Stimulated activated CD4-positive, alpha-beta T cell treated with anti-CD3 and anti-CD28 coated beads, TNF-alpha, amount 100 ng/mL, for 1 hour (primary cell): ENCODE results near the gene GPR150.

Experiments
- DNase-seq, 3 donors: peaks; one replicate each; pipeline ENCODE4 v3.0.0-alpha.2; 2020; ENCODE audit warnings: low read depth in 3 of 3, low spot score in 1 of 3

Gene GPR150

GRCh38 chr5:95620030-95620869 lies at the start of gene GPR150:
GPR150 (plus strand) TSS chr5:95620087; CDS start chr5:95620276, 189 bp downstream.
- peak; percentile 15 to 46 (median 23) for DNase-seq

DNA sequence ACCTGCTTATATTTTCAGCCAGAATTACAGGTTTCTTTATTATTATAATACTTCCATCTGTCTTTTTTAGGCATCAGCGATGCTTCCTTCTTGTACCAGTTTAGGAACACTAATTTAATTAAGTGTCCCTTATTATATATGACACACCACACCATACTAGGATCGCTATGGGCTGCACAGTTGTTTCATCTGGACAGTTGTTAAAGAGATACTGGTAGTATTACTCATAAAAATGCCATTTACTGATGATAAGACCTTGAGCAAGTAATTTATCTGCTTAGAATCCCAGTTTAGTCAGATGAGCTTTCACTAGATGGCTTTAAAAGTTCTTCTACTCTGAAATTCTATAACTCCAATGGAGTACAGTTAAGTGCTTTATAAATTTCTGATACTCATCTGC lies 47.9 kb upstream of the GPR150 start:
- no peak for DNase-seq

- DNase-seq: no peak
Observed at GRCh38 chr5:95581576-95581975, 38.3 kb upstream of the GPR150 start.

GRCh38 chr5:95583992-95584391 lies 35.9 kb upstream of the GPR150 start:
- DNase-seq: no peak

DNA sequence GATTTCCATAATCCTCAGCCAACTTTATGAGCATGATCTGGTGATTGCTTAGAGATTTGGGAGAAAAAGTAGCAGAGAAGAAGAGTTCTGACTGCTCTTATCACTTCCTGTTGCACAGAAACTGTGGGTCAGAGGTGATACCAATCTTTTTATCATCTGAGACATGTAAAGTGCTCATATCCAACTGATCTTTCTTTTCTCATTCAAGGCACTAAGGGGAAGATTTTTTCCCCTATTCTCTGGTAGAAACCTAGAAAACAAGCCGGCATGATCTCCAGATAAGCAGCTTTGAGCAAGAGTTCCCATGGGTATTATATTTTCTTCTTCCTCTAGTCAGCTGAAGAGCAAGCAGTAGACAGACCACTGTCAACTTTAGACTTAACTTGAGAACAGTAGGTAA lies 29.0 kb upstream of the GPR150 start:
- DNase-seq: no peak

- no peak for DNase-seq
Observed at GRCh38 chr5:95591490-95591901, 28.4 kb upstream of the GPR150 start.

- no peak for DNase-seq
Observed at GRCh38 chr5:95595289-95595931, 24.5 kb upstream of the GPR150 start.

DNA sequence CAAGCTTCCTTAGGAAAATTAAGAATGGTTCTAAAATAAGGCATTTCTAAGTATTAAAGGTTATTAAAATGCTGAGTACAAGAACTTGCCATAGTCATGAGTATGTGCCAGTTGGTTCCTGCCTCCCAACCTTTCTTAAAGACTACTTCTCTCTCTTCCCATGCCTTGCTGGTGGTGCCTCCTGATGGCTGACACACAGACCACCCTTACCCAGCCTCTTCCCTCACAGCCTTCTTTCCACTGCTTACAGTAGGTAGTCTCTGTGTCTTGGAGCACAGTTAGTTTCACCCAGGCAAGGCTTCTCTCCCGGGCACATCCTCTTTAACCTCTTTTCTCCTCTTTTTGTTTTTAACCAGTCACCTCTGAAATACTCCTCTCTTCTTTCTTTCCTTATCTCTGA lies 20.6 kb upstream of the GPR150 start:
- no peak for DNase-seq

- DNase-seq: no peak
Observed at GRCh38 chr5:95600557-95600956, 19.3 kb upstream of the GPR150 start.

GRCh38 chr5:95605786-95606185 lies 14.1 kb upstream of the GPR150 start:
- no peak for DNase-seq

- no peak for DNase-seq
Observed at GRCh38 chr5:95606419-95606818, 13.5 kb upstream of the GPR150 start.

DNA sequence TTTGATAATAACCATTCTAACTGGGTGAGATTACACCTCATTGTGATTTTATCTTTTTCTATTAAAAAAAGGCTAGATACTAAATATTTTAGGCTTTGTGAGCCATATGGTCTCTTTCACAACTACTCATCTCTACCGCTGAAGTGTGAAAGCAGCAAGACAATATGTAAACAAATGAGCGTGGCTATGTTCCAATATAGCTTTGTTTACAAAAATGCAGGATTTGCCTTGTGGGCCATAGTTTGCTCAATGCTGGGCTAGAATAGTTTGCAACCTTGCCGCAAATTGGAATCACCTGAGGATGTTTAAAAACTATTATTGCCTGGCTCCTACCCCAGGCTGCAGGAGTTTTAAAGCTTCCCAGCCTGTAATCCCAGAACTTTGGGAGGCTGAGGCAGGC lies 10.2 kb upstream of the GPR150 start:
- DNase-seq: no peak

DNA sequence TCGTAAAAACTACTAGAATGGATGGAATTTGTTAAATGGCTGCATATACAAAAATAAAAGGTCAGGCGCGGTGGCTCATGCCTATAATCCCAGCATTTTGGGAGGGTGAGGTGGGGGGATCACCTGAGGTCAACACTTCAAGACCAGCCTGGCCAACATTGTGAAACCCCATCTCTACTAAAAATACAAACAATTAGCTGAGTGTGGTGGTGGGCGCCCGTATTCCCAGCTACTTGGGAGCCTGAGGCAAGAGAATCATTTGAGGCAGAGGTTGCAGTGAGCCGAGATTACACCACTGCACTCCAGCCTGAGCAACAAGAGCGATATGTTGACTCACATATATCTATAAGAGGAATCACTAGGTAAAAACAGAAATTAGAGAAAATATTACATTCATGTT lies 9.3 kb upstream of the GPR150 start:
- no peak for DNase-seq

DNA sequence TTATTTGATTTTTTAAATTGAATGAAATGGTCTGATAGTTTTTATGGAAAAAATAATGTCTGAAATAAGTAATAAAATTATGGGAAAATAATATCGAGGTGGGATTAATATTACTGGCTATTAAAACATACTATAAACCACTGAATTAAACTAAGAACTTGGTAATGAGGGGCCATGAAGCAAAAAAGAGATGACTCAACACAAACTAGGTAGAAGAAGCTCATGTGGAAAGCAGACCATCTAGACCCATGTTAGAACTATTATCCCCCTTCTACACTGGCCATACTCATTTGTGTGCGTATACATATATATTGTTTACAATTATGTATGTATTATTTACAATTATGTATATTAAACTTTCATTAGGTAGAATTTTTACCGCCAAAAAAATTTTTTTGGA lies 8.5 kb upstream of the GPR150 start:
- no peak for DNase-seq

DNA sequence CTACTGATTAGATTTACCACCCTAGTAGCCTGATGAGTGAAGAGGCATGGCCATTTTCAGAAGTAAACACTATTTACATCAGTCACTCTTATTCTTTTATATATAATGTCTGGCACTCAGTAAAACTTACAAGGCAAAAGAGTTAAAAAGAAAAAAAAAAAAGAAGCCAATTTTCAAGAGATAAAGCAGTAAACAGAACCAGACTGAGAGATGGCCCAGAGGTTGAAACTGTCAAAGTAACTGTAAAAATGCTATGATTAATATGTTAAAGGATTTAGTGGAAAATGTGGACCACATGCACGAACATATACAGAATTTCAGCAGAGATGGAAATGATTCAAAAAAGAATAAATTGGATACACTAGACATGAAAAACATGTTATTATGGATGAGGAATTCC lies 6.4 kb upstream of the GPR150 start:
- DNase-seq: no peak

DNA sequence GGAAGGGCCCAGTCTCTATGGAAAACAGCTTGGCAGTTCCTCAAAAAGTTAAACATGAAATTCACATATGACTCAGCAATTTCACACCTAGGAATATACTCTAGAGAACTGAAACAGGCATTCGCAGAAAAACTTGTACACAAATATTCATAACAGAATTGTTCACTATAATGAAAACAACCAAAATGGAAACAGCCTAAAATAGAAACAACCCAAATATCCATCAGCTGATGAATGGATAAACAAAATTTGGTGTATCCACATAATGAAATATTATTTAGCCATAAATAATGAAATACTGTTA lies 4.8 kb upstream of the GPR150 start:
- no peak for DNase-seq

DNA sequence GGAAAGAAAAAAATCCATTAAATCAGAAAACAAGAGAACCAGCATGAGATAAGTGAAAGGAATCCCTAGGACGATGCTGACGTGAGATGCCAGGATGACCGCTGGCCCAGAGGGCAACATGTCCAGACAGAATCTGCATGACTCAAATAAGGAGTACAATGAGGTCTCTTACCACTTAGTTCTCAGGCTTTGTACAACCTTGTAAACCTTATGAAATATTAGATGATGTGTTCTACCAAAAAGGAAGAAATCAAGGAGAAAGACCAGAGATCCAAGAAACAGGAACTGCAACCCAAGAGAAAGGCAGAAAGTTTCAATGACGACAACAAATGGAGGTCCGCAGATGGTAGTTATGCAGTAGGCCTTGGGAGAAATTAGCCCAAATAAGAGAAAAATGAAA lies 2.8 kb upstream of the GPR150 start:
- no peak for DNase-seq

DNA sequence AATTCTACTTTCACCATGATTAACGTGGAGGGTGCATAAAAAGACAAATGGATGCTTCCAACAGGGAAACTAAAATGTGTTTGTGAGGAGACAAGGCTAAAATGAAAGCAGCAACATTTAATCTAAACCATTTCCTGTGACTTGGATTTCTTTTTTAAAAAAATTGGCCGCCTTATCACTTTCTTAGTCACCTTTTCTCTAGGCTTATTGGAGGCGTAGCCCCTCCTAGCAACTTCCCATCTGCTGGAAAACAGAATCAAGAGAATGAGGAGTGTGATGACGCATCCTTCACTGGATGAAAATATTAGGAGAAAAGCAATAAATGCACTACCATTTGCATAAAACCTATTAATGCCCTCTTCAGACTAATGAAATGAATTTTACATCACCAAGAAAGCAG lies 791 bp upstream of the GPR150 start:
- DNase-seq: no peak

GRCh38 chr5:95619514-95620029 lies 315 bp upstream of the GPR150 start:
- no peak for DNase-seq

- DNase-seq: peak in 2 of 3 donors; percentile 11 to 37
Observed at GRCh38 chr5:95620870-95621838, 1.3 kb downstream of the GPR150 start.

DNA sequence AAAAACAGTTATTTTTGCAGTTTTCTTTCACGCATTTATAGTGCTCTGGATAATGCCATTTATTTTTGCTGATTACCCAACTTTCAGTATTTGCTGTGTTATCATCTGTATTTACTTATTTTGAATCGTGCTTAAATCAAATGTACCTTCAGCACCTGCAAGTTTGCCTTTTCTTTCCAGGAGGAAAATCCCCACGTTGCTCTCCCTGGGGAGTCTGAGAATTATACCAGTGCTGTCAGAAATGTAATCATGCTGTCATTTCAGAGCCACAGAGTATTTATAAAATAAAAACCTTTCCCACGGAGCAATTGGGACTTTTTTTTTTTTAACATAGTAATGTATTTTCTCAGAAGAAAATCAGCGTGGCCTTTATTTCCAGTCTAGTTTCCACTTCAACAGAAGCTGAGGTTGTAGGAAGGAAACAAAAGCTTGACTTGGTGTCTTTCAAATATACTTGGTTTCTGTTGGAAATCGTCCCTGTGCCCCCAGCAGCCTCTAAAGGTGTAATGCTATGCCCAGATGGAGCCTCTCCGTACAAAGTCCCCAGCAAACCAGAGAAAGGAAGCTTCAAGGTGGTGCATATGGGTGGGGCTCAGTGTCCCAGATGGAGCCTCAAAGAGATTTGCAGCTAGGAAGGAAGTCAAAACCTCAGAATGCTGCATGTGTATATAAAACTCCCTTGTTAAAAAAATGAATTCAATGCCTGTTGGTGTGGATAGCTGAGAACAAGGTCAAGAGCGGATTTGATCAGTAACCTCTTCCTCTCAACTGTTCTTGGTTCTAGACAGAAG lies 2.1 kb downstream of the GPR150 start:
- no peak for DNase-seq
